K562 (cell line): ENCODE data around the gene ITSN2.

ENCODE experiments used
- HDAC6 ChIP-seq: IDR thresholded peaks from 2 replicates; pipeline ENCODE4 v1.6.1; 2012; ENCODE audit warnings: low read depth, mild to moderate bottlenecking, control low read depth, inconsistent platforms, low read length, moderate library complexity
- SMARCB1 ChIP-seq: IDR thresholded peaks from 2 replicates; pipeline ENCODE4 v1.6.1; 2011; ENCODE audit warnings: improper control_type of control experiment, low read depth; ENCODE audit not compliant: insufficient read length
- ZNF3 ChIP-seq: fragments of 250-450 bp; sonication (Bioruptor Pico); IDR thresholded peaks from 2 replicates; pipeline ENCODE4 v1.5.0; 2021; ENCODE audit warnings: mild to moderate bottlenecking, moderate library complexity

DNA sequence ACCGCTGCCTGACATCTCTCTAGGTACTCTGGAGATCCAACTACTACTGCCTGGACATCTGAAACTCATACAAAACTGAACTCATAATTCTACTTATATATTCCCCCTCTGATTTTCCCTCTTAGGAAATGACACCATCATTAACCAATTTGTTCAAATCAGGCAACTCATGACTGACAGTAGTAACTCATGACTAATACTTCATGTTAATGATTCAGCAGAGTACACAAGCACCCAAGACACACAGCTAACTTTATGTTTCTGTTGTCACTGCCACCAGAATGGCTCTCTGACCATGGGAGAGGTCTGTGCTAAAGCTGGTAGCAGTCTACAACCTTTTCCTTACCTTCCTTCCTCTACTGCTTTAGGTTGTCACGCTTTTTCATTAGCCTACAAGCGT is 91.1 kb downstream of the ITSN2 start:
- TF ChIP-seq ZNF3 (CRISPR knock-in tag) (no peak), SMARCB1 (no peak), HDAC6 (no peak)
